Effector CD4-positive, alpha-beta T cell (primary cell): Measurements from ENCODE around the gene TAOK2.
"Not testable (repeated sequence)": the region's sequence is repeated elsewhere in the genome, so short reads cannot be mapped to it uniquely, and the experiment has no call there.

ENCODE experiments used
- DNase-seq: peaks from one replicate; pipeline ENCODE4 v3.0.0-alpha.2; 2020

TAOK2 gene

GRCh38 chr16:30004811-30005242, 31.2 kb downstream of the TAOK2 start:
- DNase-seq: no peak

GRCh38 chr16:30005341-30006094, 31.9 kb downstream of the TAOK2 start:
- DNase-seq: no peak

- no peak for DNase-seq
Observed at GRCh38 chr16:30006095-30006473, 32.4 kb downstream of the TAOK2 start.

DNA sequence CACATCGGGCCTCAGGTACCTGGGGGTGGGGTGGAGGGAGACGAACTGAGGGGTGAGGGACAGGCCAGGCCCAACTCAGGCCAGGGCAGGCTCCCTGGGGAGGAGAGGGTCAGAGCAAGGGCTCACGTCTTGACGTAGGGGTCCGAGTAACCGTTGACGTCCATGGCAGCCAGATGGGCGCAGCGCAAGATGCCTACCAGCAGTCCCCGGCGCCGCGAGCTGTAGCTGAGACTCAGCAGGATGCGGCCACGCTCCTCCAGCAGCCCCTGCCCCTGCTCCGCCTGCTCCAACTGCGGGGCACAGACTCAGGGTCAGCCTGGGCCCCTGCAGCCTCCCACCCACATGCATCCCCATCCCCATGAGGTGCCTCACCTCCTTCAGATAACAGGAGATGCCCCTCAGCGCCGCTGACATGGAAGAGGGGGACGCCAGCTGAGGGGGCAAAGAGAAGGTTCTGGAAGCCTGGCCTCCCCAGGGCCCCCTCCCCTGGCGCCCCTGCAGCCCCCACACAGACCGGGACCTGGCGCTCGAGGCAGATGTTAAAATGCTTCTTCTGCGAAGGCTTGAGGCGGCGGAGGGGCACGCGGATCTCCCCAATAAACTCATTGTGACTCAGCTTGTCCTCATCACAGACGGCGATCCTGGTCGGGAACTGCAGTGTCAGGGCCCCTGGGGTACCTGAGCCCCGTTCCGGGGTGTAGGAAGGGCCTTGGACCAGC, 33.1 kb downstream of the TAOK2 start:
- DNase-seq: no peak

DNA sequence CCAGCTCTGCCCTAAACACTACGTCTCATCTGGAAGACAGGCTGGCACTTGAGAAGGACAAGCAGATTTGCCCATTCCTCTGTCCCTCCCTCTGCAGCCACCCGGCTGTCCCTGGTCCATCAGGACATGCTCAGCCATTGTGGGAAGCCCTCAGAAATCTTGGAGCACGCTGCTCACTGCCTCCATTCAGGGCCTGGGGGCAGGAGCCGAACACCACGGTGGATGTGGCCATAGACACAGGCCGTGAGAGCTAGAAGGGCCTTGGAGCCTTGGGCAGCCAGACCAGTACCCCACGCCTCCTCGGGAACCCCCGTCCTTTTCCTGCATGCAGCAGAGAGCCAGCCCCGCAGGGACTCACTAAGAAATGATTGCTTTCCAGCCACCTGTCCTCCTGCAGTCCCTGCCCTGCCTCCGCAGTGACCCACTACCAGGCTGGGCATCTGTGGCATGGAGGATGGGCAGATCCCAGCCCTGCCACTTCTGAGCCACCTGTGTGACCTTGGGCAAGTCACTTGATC, 33.8 kb downstream of the TAOK2 start:
- no peak for DNase-seq

DNA sequence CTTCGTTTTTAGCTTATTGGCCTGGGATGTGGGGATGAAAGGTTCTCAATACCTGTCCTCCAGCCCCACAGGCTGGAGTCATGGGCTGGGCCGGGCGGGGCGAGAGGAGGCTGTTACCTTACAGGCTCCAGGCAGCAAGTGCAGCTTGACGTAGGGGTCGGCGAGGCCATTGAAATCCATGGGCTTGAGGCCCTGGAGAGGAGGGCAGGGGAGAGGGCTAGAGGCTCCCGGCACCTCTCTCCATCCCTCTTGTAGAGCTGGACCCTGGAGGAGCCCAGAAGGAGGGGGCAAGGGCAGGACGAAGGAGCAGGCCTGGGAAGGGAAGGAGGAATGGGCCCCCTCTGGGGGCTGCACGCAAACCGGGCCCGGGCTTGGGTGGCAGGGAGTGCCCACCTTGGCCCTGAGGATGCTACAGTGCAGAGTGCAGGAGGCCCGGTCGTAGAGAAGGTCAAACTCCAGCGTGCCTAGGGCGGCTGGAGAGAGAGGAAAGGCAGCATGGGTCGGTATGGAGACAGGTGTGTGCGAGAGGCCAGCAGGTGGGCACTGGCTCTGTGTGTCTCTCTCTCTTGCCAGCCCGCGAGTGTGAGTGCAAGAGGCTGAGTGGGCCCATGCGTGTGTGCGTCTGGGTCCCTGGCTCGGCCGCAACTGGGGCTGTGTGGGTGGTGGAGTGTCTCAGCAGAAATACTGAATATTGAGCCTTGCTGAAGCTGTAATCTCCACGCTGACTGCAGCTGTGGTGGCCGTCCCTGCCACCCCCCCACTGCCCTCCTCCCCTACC, 35.6 kb downstream of the TAOK2 start:
- DNase-seq: no peak

DNA sequence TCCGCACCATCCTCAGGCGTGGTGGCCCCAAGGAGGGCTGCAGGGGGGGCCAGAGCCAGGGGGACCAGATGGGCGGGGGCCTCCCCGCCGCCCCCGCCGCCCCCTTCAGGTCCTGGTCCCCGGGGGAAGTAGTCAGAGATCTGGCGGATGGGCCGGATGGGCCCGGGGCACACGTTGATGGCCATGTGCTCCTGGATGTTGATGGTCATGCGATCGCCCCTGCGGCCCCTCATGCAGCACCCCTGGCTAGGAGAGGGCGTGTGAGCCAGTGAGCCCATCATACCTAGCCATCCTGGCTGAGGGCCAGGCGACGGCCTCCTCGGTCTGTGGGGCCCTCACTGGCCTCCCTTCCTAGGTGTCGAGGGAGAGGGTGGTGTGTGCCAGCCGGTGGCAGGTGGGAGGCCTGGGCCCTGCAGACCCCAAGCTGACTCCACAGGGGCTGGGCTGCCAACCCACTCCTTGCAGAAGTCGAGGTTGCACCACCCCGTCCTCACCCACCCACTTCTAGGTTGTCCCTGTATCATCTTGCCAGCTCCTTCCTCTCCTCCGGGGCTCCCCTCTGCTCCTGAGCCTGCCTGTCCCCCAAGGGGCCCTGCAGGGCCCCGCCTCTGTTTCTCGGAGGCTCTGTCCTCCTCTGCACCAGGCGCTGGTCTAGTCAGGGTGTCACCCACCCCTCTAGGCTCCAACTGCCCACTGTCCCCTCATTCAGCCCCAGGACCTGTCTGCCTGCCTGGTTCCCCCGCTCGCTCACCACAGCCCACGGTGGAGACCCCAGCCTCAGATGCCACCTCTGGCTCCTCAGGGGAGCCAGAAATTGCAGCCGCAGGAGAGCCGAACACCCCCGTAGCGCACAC, 36.5 kb downstream of the TAOK2 start:
- no peak for DNase-seq

- DNase-seq: no peak
Observed at GRCh38 chr16:30010844-30011713, 37.4 kb downstream of the TAOK2 start, which contains the start of gene DOC2A. Gene DOC2A (minus strand): TSS chr16:30011027. CDS start chr16:30010222, 805 bp downstream.

DNA sequence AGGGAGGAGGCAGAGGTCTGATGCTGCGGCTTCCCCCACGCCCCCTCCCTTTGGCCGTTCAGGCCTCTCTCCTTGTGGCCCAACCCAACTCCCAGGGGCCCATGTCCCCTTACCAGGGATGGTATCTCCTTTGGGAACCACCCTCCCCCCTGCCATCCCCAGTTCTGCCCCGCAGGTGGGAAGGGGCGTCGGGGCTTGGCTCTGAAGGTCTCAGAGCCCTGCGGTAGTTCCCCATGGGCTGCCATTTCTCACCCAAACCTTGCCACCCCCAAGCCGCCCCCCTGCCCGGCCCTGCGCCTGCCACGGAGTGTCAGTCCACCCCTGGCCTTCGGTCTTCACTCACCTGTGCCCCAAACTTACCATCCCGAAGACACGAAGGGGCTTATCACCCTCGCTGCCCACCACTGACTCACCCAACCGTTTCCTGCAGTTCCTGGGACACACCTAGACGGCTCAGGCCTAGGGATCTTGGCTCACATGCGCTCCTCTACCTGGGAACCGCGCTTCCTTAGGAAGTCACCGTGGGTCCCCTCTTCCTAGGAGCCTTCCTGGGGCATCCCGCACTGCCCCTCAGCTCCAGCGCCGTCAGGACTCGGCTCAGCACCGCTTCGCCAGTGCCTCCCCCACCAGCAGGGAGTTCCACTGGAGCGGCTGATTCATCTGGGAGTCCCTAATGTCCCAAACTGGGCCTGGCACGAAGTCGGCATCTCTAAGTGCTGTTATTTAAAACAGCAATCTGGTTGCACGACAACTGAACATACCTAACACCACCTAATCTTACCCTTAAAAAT, 38.2 kb downstream of the TAOK2 start:
- no peak for DNase-seq

DNA sequence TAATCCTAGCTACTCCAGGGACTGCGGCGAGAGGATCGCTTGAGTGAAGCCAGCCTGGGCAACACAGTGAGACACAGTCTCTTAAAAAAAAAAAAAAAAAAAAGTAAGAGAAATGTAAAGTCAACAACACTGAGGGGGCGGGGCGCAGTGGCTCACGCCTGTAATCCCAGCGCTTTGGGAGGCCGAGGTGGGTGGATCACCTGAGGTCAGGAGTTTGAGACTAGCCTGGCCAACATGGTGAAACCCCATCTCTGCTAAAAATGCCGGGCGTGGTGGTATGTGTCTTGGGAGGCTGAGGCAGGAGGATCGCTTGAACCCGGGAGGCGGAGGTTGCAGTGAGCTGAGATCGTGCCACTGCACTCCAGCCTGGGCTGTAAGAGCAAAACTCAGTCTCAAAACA, 38.9 kb downstream of the TAOK2 start:
- not testable (repeated sequence) for DNase-seq

- DNase-seq: not testable (repeated sequence)
Observed at GRCh38 chr16:30015450-30015849, 41.8 kb downstream of the TAOK2 start.

DNA sequence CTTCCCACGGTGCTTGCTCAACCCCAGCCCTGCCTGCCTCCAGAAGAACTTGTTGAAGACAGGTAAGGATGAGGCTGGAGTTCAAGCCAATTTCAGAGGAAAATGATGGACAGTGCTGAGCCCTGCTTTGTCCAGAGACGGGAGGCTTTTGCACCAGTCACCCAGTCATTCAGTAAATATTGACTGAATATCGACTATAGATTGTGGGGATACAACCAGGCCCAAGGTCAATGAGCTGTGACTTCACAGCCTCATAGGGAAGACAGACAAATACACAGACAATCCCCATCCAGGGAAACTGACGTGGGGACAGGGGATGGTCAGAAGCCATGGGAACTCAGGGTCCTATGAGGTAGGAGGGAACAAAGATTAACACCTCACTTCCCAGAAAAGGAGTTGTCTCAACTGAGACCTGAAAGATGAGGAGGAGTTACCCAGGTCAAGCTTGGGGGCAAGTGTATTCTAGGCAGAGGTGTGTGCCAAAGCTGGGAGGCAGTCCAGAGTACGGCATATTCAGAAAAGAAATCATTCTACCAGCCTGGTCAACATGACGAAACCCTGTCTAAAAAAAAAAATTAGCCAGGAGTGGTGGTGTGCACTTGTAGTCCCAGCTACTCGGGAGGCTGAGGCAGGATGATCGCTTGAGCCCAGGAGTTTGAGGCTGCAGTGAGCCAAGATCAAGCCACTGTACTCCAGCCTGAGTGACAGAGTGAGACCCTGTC, 43.0 kb downstream of the TAOK2 start:
- no peak for DNase-seq

DNA sequence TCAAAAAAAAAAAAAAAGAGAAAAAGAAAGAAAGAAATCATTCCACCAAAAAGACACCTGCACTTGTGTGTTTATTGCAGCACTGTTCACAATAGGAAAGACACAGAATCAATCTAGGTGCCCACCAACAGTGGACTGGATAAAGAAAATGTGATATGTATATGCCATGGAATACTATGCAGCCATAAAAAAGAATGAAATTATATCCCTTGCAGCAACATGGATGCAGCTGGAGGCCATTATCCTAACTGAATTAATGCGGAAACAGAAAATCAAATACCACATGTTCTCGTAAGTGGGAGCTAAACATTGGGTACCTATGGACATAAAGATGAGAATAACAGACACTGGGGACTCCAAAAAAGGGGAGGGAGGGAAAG, 43.6 kb downstream of the TAOK2 start:
- DNase-seq: no peak

DNA sequence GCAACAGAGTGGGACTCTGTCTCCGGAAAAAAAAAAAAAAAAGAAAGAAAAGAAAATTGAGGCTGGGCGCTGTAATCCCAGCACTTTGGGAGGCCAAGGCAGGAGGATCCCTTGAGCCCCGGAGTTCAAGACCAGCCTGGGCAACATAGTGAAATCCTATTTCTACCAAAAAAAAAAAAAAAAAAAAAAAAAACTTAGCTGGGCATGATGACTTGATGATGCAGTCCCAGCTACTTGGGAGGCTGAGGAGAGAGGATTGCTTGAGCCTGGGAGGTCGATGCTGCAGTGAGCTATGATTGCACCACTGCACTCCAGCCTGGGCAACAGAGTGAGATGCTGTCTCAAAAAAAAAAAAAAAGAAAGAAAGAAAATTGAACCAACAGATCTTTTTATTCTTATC, 44.3 kb downstream of the TAOK2 start:
- not testable (repeated sequence) for DNase-seq

GRCh38 chr16:30018731-30019158, 45.1 kb downstream of the TAOK2 start:
- no peak for DNase-seq

DNA sequence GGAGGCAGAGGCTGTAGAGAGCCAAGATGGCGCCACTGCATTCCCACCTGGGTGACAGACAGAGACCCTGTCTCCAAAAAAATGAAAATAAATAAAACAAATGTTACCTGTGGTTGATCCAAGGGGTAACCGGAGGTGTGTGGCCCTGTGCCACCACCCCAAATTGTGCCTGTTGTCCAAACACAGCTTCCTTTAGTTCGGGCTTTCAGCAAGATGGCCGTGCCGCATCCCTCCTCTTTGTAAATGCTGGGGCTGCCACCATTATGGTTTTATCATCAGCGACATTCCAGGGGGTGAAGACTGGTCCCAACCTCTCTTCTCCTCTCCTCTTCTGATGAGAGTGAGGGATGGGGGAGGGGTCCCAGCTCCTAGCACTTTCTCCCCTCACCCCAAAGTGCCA, 49.2 kb downstream of the TAOK2 start, which contains the start of gene C16orf92:
C16orf92 (plus strand) TSS at position 312 of the 400 bp plus-strand sequence. CDS start 143 bp downstream, outside the sequence.
- no peak for DNase-seq

DNA sequence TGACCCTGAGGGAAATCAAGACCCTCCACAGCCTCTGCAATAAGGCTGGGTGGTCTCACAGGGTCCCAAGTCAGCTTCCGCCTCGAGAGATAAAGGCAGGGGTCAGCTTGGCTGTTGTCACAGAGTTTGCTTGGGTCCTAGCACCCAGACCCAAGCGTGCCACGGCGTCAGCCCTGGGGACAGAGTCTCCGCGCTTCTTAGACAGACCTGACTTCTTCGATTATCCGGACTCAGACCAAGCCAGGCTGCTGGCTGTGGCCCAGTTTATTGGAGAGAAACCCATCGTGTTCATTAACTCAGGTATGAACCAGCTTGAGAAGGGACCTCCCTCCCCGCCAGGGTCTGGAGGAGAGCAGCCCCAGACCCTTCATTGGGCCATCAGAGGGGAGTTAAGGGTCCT, 49.9 kb downstream of the TAOK2 start:
- no peak for DNase-seq

- no peak for DNase-seq
Observed at GRCh38 chr16:30024451-30024850, 50.8 kb downstream of the TAOK2 start.

DNA sequence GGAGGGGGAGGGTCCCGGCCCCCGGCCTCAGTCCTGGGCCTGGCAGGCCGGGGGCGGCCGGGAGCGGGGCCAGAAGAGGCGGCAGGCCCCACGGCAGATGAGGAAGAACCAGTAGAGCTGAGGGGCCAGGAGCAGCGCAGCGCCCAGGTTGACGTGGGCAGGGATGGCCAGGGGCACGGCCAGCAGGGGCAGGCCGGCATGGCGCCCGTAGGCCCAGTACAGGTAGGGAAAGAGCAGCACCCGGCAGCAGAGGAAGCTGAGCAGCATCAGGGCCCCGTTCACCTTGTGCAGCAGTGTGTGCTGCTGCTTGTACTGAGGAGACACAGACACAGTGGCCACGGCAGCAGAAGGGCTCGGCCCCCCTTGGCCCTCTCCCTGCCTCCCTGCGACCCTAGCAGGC, 51.5 kb downstream of the TAOK2 start:
- DNase-seq: no peak

GRCh38 chr16:30025574-30025973, 51.9 kb downstream of the TAOK2 start:
- no peak for DNase-seq
